NOMO-1 treated with DMSO at 0.1 percent for 48 hours (cell line): ENCODE measurements around the gene OSBPL3.
A peak's percentile ranks its signal among the peaks of the same experiment; 100 is the strongest.
"Not testable (repeated sequence)": the region's sequence is repeated elsewhere in the genome, so short reads cannot be mapped to it uniquely, and the experiment has no call there.

Experiments used
- DNase-seq: peaks from one replicate; lab custom pipeline; 2025; ENCODE audit not compliant: unreplicated experiment; lab: John Stamatoyannopoulos, UW

Gene OSBPL3

GRCh38 chr7:24979863-24980533 is at the start of gene OSBPL3:
Gene OSBPL3 (minus strand): TSS chr7:24980178. CDS start chr7:24892472, 87,706 bp downstream.
- DNase-seq, result peak; percentile 85

- no peak for DNase-seq
These were observed 49.1 kb upstream of the OSBPL3 start for GRCh38 chr7:25029075-25029474.

GRCh38 chr7:25028370-25029021 is 48.5 kb upstream of the OSBPL3 start:
- no peak for DNase-seq

- no peak for DNase-seq
These were observed 46.2 kb upstream of the OSBPL3 start for GRCh38 chr7:25026156-25026555.

- no peak for DNase-seq
These were observed 45.3 kb upstream of the OSBPL3 start for GRCh38 chr7:25025218-25025671.

- DNase-seq, result no peak
These were observed 44.1 kb upstream of the OSBPL3 start for GRCh38 chr7:25024066-25024465.

GRCh38 chr7:25017671-25018070 is 37.7 kb upstream of the OSBPL3 start:
- DNase-seq, result not testable (repeated sequence)

GRCh38 chr7:25014756-25015155 is 34.8 kb upstream of the OSBPL3 start:
- no peak for DNase-seq

GRCh38 chr7:25012710-25013109 is 32.7 kb upstream of the OSBPL3 start:
- not testable (repeated sequence) for DNase-seq

- no peak for DNase-seq
These were observed 32.3 kb upstream of the OSBPL3 start for GRCh38 chr7:25012254-25012653.

- DNase-seq, result no peak
These were observed 29.3 kb upstream of the OSBPL3 start for GRCh38 chr7:25009257-25009656.

GRCh38 chr7:25007668-25008067 is 27.7 kb upstream of the OSBPL3 start:
- DNase-seq, result no peak

- no peak for DNase-seq
These were observed 26.3 kb upstream of the OSBPL3 start for GRCh38 chr7:25006276-25006675.

GRCh38 chr7:25005658-25006057 is 25.7 kb upstream of the OSBPL3 start:
- no peak for DNase-seq

- no peak for DNase-seq
These were observed 22.8 kb upstream of the OSBPL3 start for GRCh38 chr7:25002786-25003185.

- no peak for DNase-seq
These were observed 15.5 kb upstream of the OSBPL3 start for GRCh38 chr7:24995466-24995865.

GRCh38 chr7:24992314-24992713 is 12.3 kb upstream of the OSBPL3 start:
- DNase-seq, result no peak

- DNase-seq, result no peak
These were observed 11.4 kb upstream of the OSBPL3 start for GRCh38 chr7:24991353-24991752.

- no peak for DNase-seq
These were observed 7.4 kb upstream of the OSBPL3 start for GRCh38 chr7:24987331-24987842.

- DNase-seq, result no peak
These were observed 2.9 kb upstream of the OSBPL3 start for GRCh38 chr7:24982917-24983316.

- DNase-seq, result peak; percentile 11
These were observed 1.4 kb upstream of the OSBPL3 start for GRCh38 chr7:24981171-24981951.
